ENCODE results near the gene AMER2. TPM values are rescaled to one million over a fixed set of nuclear protein-coding genes. Genes with fewer than 3 reads are reported as not detected.
"Not testable (repeated sequence)": the region's sequence is repeated elsewhere in the genome, so short reads cannot be mapped to it uniquely, and the experiment has no call there.

Gene AMER2
- total and polyA plus RNA-seq, 7 donors, result 0.09 to 2.4 (median 1.1) TPM; not detected in 2

DNA sequence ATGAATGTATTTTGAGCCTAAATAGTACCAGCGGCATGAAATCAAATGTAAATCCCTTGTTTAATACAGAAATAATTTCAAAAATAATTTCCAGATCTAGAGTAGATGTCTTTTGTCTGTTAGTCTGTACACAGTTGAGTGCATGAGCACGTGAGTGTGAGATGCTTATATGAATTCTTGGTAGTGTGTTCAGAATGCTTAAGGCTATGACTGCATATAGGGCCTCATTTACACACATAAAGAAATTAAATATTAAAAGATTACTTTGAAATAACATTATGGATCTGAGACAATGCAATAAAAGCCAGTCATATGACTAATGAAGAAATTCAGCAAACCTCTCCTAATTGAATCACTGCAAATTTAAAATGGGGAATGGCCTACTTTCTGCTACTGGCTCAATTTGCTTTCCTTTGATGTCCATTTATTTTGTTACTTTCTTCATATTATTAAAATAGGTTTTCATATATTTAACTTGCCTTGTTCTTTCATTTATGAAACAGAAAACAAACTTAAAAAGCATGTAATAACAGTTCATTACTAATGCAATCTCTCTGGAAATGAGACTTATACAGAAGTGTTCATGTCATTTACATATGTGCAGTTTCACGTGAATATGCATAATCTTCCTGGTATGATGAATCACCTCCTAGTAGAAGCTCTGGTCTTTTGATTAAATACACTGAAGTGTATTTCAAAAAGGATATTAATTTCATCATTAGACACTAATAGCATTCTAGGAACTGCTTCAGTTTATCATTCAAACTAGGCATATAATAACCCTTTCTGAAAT, 4.5 kb downstream of the AMER2 start:
- Histone ChIP-seq H3K27ac (no peak overlapping the region), H3K4me3 (no peak overlapping the region), H3K9me3 (no peaks in the 10 kb centered on the region), H3K4me1 (peaks cover 0 to 18% (median 17%) of the 10 kb centered on the region in 4 donors), H3K27me3 (peaks cover 21 to 29% (median 25%) of the 10 kb centered on the region in 3 donors), H3K36me3 (no peaks in the 10 kb centered on the region)
- TF ChIP-seq EP300 (IDR thresholded peaks at IDR 0.05) (no peak), POLR2A (IDR thresholded peaks at IDR 0.05) (no peak)
- 72 to 84% methylated on average over 3 of the region's 3 CpGs for WGBS, 2 donors
- intact Hi-C loops (cut with DNase I), result no loop called here
- no peak for DNase-seq

DNA sequence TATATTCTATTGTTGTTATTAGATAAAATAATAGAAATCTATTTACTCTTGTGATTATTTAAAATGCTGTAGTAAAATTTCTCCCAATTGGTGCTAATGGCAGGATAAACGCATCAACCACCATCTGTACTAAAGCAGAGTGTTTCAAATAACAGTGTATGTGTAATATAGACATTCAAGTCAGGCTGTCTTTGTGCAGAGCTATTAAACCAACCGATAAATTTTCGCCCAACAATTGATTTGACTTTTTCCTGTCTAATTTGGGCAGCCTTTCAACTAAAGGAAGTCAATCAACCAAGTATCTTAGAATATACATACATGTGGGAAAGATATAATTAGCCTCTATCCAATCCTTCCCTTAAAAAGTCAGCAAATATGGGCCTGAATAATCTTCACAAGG, 5.8 kb downstream of the AMER2 start:
- intact Hi-C loops (cut with DNase I), result no loop called here
- H3K36me3 ChIP-seq, result no peaks in the 10 kb centered on the region
- H3K27me3 ChIP-seq, result peaks cover 9 to 16% (median 12%) of the 10 kb centered on the region in 3 donors
- no peak overlapping the region for H3K4me3 ChIP-seq
- no peak overlapping the region for H3K27ac ChIP-seq
- TF ChIP-seq EP300 (IDR thresholded peaks at IDR 0.05), result no peak
- TF ChIP-seq POLR2A (IDR thresholded peaks at IDR 0.05), result no peak
- no peak for TF ChIP-seq POLR2AphosphoS5 (IDR thresholded peaks at IDR 0.05)
- TF ChIP-seq, protein P1, sequence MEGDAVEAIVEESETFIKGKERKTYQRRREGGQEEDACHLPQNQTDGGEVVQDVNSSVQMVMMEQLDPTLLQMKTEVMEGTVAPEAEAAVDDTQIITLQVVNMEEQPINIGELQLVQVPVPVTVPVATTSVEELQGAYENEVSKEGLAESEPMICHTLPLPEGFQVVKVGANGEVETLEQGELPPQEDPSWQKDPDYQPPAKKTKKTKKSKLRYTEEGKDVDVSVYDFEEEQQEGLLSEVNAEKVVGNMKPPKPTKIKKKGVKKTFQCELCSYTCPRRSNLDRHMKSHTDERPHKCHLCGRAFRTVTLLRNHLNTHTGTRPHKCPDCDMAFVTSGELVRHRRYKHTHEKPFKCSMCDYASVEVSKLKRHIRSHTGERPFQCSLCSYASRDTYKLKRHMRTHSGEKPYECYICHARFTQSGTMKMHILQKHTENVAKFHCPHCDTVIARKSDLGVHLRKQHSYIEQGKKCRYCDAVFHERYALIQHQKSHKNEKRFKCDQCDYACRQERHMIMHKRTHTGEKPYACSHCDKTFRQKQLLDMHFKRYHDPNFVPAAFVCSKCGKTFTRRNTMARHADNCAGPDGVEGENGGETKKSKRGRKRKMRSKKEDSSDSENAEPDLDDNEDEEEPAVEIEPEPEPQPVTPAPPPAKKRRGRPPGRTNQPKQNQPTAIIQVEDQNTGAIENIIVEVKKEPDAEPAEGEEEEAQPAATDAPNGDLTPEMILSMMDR (IDR thresholded peaks at IDR 0.05), result no peak
- WGBS, 2 donors, result 86 to 92% methylated on average over 3 of the region's 3 CpGs
- peaks cover 0 to 7% (median 7%) of the 10 kb centered on the region in 4 donors for H3K4me1 ChIP-seq
- H3K9me3 ChIP-seq, result no peaks in the 10 kb centered on the region
- DNase-seq, result no peak

DNA sequence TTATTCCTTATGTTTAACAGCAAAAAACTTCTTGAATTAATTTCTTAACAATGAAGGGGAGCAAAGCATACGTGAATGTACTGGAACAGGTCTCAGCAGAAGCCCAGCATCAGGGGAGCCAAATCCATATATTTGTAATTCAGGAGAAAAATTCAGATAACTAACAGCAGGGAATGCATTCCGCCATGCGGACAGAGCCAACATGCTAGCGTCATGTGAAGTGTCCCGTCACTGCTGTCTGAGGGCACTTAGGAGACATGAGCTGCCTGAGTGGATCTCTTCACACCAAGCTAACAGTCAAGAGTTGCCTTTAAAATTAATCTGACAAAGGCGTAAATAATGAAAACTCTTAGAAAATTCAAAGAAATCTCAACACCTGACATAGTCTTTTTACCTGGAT, 6.4 kb downstream of the AMER2 start:
- H3K27ac ChIP-seq, result no peak overlapping the region
- WGBS, 2 donors, result 79 to 81% methylated on average over 6 of the region's 6 CpGs
- H3K9me3 ChIP-seq, result no peaks in the 10 kb centered on the region
- intact Hi-C loops (cut with DNase I), result no loop called here
- H3K4me1 ChIP-seq, result peaks cover 0 to 1% (median under 1%) of the 10 kb centered on the region in 4 donors
- TF ChIP-seq EP300 (IDR thresholded peaks at IDR 0.05), result no peak
- TF ChIP-seq, protein P1 (IDR thresholded peaks at IDR 0.05), result no peak
- TF ChIP-seq POLR2AphosphoS5 (IDR thresholded peaks at IDR 0.05), result no peak
- no peak for TF ChIP-seq POLR2A (IDR thresholded peaks at IDR 0.05)
- peaks cover 3 to 9% (median 6%) of the 10 kb centered on the region in 3 donors for H3K27me3 ChIP-seq
- H3K36me3 ChIP-seq, result no peaks in the 10 kb centered on the region
- no peak overlapping the region for H3K4me3 ChIP-seq
- DNase-seq, result no peak

DNA sequence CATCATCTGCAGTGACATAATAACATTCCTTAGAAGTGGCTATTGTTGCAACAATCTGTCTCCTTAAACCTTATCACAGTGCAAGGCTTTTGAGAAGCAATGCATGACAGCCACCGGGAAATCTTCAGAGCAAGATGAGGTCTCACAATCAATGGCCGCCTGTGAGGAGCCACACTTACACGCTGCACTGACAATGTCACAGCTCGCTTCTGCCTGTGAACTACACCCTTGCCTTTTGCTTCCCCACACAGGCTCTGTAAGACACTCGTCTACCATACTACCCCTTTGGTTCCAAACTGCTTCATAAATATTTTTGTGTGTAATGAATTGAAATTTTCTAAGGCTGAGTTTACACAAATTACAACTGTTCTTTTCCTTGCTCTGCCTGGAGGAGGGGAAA, 6.9 kb downstream of the AMER2 start:
- DNase-seq; H3K27me3 ChIP-seq; H3K36me3 ChIP-seq; H3K27ac ChIP-seq; intact Hi-C loops (cut with DNase I); H3K9me3 ChIP-seq; H3K4me3 ChIP-seq; H3K4me1 ChIP-seq: not testable (repeated sequence)
- WGBS, 2 donors, result 45 to 49% methylated on average over 5 of the region's 5 CpGs

DNA sequence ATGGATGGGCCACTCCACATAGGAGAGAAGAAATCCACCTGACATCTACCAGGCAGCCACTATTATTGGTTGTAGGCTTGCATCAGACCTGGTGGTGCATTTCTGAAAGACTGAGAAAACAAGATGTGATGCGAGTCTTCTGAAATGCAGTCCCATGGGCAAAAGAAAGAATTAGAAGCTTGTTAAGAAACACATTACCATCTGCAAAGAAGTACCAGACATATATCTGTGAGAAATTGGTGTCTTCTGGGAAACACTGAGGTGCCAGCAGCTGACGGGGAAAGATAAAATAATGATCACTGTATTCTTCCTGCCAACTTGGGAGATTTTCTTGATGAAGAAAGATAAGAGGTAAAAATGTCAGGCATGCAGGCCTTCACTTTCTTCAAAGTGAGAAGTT, 14.4 kb downstream of the AMER2 start:
- intact Hi-C loops (cut with DNase I), result no loop called here
- no peak for DNase-seq
- TF ChIP-seq, protein P1 (IDR thresholded peaks at IDR 0.05), result no peak
- no peak for TF ChIP-seq POLR2AphosphoS5 (IDR thresholded peaks at IDR 0.05)
- no peak for TF ChIP-seq POLR2A (IDR thresholded peaks at IDR 0.05)
- no peak for TF ChIP-seq EP300 (IDR thresholded peaks at IDR 0.05)
- H3K27ac ChIP-seq, result no peak overlapping the region
- H3K4me3 ChIP-seq, result no peak overlapping the region
- H3K27me3 ChIP-seq, result no peaks in the 10 kb centered on the region
- H3K36me3 ChIP-seq, result no peaks in the 10 kb centered on the region
- H3K4me1 ChIP-seq, result no peaks in the 10 kb centered on the region
- WGBS, 2 donors, result 85 to 91% methylated on average over 2 of the region's 2 CpGs
- H3K9me3 ChIP-seq, result no peaks in the 10 kb centered on the region

All from sigmoid colon (tissue), 7 donors.